Naive B cell (primary cell): ENCODE measurements around the gene SLC4A3. TPM values are rescaled to one million over a fixed set of nuclear protein-coding genes. Genes with fewer than 3 reads are reported as not detected.

Source experiments
- ATAC-seq, 2 donors: fragments of 150-1000 bp; cut with Tn5 transposase; 2 replicates each; pipeline ENCODE4 v1.10.0; 2021; ENCODE audit warnings: low read depth in 2 of 2, mild to moderate bottlenecking in 2 of 2, moderate library complexity in 2 of 2
- DNase-seq: peaks from one replicate; pipeline ENCODE4 v3.0.0; 2022
- H3K27ac Mint-ChIP-seq, 6 donors: one replicate each; pipeline ENCODE4 v1.8.0; 2020 to 2022; ENCODE audit warnings: mild to moderate bottlenecking in 6 of 6, mixed read lengths in 6 of 6, moderate library complexity in 5 of 6, inconsistent platforms in 2 of 6
- H3K27me3 Mint-ChIP-seq, 3 donors: one replicate each; pipeline ENCODE4 v1.8.0; 2021 to 2022; ENCODE audit warnings: mixed read lengths in 3 of 3, mild to moderate bottlenecking in 1 of 3
- H3K36me3 Mint-ChIP-seq, 2 donors: one replicate each; pipeline ENCODE4 v1.8.0; 2020 to 2022; ENCODE audit warnings: mixed read lengths in 2 of 2, inconsistent platforms in 1 of 2, mild to moderate bottlenecking in 1 of 2
- H3K4me1 Mint-ChIP-seq, 3 donors: one replicate each; pipeline ENCODE4 v1.8.0; 2020 to 2022; ENCODE audit warnings: mixed read lengths in 3 of 3, inconsistent platforms in 1 of 3, mild to moderate bottlenecking in 1 of 3, moderate library complexity in 1 of 3
- H3K4me3 Mint-ChIP-seq, 8 donors: one replicate each; pipeline ENCODE4 v1.8.0; 2020 to 2022; ENCODE audit warnings: mild to moderate bottlenecking in 8 of 8, mixed read lengths in 8 of 8, moderate library complexity in 8 of 8, inconsistent platforms in 2 of 8
- H3K9me3 Mint-ChIP-seq, 7 donors: one replicate each; pipeline ENCODE4 v1.8.0; 2020 to 2022; ENCODE audit warnings: mixed read lengths in 7 of 7, mild to moderate bottlenecking in 5 of 7, inconsistent platforms in 2 of 7, moderate library complexity in 1 of 7
- polyA plus RNA-seq, 6 donors: library from polyadenylated mRNA; unstranded; fragments of 300-500 nt; fragmentation: Illumina TruSeq; gene quantifications; one replicate each; pipeline ENCODE4 v1.2.3, GENCODE V29; 2021; ENCODE audit warnings: low read depth in 6 of 6

Gene SLC4A3
- polyA plus RNA-seq, 6 donors from 2014 or later = not detected

GRCh38 chr2:219618733-219619122, 8.7 kb upstream of the SLC4A3 start:
- H3K36me3 Mint-ChIP-seq = peaks cover 5 to 14% of the 10 kb centered on the region in 2 donors
- no peak overlapping the region for H3K4me3 Mint-ChIP-seq
- no peaks in the 10 kb centered on the region for H3K9me3 Mint-ChIP-seq
- H3K27me3 Mint-ChIP-seq = peaks cover 12 to 25% (median 23%) of the 10 kb centered on the region in 3 donors
- H3K4me1 Mint-ChIP-seq = peaks cover 0 to 5% (median 0%) of the 10 kb centered on the region in 3 donors
- DNase-seq = no peak
- ATAC-seq = no peak
- H3K27ac Mint-ChIP-seq = peak overlapping the region in 1 of 6 donors; percentile 45

DNA sequence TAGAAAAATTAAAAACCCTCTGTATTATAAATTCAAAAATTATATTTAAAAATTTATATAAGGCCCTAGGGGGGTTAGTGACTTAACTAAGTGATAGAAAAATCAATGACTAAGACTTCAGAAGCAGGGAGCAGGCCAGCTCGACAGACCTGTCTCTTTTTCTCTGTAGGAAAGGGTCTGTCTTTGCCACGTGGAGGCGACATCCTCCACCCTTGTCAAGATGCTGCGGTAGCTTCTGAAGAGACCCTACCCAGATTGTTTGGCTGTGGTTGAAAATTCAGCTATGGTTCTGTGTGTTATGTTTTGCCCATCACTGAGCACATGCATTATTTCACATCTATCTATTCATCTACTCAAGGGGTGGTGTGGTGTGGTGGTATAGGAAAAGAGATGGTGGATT, 8.2 kb upstream of the SLC4A3 start:
- peaks cover 5 to 14% of the 10 kb centered on the region in 2 donors for H3K36me3 Mint-ChIP-seq

DNA sequence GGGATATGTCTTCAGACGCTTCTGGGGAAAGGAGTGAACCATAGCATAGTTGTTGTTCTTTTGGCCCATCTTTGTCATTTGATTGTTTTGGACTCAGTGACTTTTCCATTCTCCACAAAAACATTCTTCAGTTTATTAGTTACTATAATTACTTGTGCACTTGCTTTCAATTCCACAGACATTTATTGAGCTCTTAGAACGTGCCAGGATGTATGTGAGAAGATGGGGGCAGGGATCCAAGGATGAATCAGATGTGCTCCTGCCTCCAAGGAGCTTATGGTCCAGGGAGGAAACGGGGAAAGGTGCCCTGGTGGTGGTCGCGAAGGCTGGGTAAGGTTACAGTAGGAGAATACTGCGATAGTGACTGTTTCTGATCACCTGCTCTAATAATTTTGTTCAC, 6.9 kb upstream of the SLC4A3 start:
- Mint-ChIP-seq H3K4me3 (no peak overlapping the region), H3K9me3 (no peaks in the 10 kb centered on the region), H3K27ac (peak overlapping the region in 1 of 6 donors; percentile 25), H3K4me1 (no peaks in the 10 kb centered on the region), H3K27me3 (peaks cover 22 to 43% (median 40%) of the 10 kb centered on the region in 3 donors), H3K36me3 (peaks cover 1 to 5% of the 10 kb centered on the region in 2 donors)
- ATAC-seq (no peak), DNase-seq (no peak)

More for the DNA sequence above, 8.2 kb upstream of the SLC4A3 start:
- ATAC-seq (no peak), DNase-seq (no peak)
- Mint-ChIP-seq H3K9me3 (no peaks in the 10 kb centered on the region), H3K4me1 (peaks cover 0 to 4% (median 0%) of the 10 kb centered on the region in 3 donors), H3K4me3 (no peak overlapping the region), H3K27me3 (peaks cover 17 to 30% (median 26%) of the 10 kb centered on the region in 3 donors), H3K27ac (no peak overlapping the region)

DNA sequence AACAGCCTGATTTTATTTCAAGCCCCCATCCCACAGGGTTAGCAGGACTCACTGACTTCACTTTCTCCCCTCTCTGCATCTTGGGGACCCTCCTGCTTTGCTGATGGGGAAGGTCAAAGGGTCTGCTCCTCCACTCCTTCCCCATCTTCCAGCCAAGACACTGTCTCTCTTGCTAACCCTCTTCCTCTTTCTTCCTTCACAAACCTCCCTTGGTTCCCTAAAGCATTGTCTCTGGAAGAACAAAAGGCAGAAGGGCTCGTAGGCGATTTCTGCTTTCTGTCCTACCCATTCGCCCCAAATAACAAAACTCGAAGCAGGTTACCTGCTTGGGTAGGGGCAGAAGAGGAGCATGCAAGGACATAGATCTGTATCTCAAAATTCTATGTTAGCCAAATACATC, 5.5 kb upstream of the SLC4A3 start:
- Mint-ChIP-seq H3K27me3 (peaks cover 30 to 54% (median 50%) of the 10 kb centered on the region in 3 donors), H3K27ac (no peak overlapping the region), H3K4me1 (peaks cover 3% of the 10 kb centered on the region in 3 donors), H3K9me3 (no peaks in the 10 kb centered on the region), H3K36me3 (peaks cover 0 to 4% of the 10 kb centered on the region in 2 donors), H3K4me3 (no peak overlapping the region)
- no peak for ATAC-seq
- no peak for DNase-seq

- Mint-ChIP-seq H3K4me1 (peaks cover 6% of the 10 kb centered on the region in 3 donors), H3K27ac (no peak overlapping the region), H3K9me3 (no peaks in the 10 kb centered on the region), H3K36me3 (no peaks in the 10 kb centered on the region), H3K27me3 (peaks cover 32 to 57% (median 54%) of the 10 kb centered on the region in 3 donors), H3K4me3 (no peak overlapping the region)
- no peak for DNase-seq
- no peak for ATAC-seq
Observed at GRCh38 chr2:219622472-219622871, 5.0 kb upstream of the SLC4A3 start.

GRCh38 chr2:219624565-219624964, 2.9 kb upstream of the SLC4A3 start:
- Mint-ChIP-seq H3K36me3 (no peaks in the 10 kb centered on the region), H3K27me3 (peaks cover 32 to 74% (median 67%) of the 10 kb centered on the region in 3 donors), H3K9me3 (no peaks in the 10 kb centered on the region), H3K4me3 (no peak overlapping the region), H3K4me1 (peaks cover 14 to 15% (median 15%) of the 10 kb centered on the region in 3 donors), H3K27ac (no peak overlapping the region)
- no peak for ATAC-seq
- DNase-seq = no peak

DNA sequence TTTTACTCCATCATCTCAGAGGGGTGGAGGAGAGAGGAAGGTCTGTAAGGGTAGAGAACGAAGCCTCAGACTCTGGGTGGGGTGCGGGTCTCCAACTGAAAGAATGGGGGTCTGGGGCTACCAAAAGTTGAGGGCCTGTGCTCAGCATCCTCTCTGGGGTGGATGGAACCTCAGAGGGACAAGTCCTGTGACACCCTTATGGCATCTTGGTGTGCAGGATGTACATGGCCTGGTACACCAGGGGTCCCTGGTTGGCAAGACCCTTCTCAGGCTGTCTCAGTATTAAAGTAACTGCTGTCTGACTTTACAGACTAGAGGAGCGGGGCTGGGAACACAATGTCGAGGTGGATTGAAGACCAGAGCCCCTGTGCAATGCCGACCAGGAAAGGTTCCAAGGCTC, 2.3 kb upstream of the SLC4A3 start:
- DNase-seq (no peak), ATAC-seq (no peak)
- H3K27ac Mint-ChIP-seq = no peak overlapping the region
- no peaks in the 10 kb centered on the region for H3K9me3 Mint-ChIP-seq
- H3K4me3 Mint-ChIP-seq = peak overlapping the region in 1 of 8 donors; percentile 21
- peaks cover 32 to 79% (median 71%) of the 10 kb centered on the region in 3 donors for H3K27me3 Mint-ChIP-seq
- H3K4me1 Mint-ChIP-seq = peaks cover 14 to 15% (median 15%) of the 10 kb centered on the region in 3 donors
- no peaks in the 10 kb centered on the region for H3K36me3 Mint-ChIP-seq

DNA sequence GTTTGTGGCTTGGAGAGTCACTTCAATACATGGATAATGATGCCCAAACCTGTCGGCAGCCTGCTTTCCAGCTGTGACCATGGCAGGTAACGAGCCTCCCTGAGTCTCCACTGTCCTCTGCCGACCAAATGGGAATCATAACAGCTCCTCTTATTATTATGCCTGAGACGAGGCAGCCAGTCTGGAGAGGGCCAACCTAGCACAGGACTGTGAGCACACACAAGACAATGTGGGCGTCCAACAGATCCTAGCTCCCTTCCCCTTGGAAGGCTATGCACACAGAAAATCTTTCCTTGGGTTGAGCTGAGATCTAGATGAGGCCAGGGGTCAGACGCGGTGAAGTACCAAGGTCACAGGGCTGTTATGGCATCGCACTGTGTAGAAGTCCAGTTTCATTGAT, 890 bp upstream of the SLC4A3 start:
- peaks cover 32 to 88% (median 80%) of the 10 kb centered on the region in 3 donors for H3K27me3 Mint-ChIP-seq
- H3K4me1 Mint-ChIP-seq = peaks cover 14 to 18% (median 15%) of the 10 kb centered on the region in 3 donors
- ATAC-seq = no peak
- H3K9me3 Mint-ChIP-seq = peaks cover 0 to 3% (median 0%) of the 10 kb centered on the region in 7 donors
- H3K27ac Mint-ChIP-seq = no peak overlapping the region
- no peaks in the 10 kb centered on the region for H3K36me3 Mint-ChIP-seq
- DNase-seq = no peak
- H3K4me3 Mint-ChIP-seq = peak overlapping the region; percentile 68 to 92 (median 85)

- H3K36me3 Mint-ChIP-seq = no peaks in the 10 kb centered on the region
- H3K4me3 Mint-ChIP-seq = peak overlapping the region in 7 of 8 donors; percentile 43 to 88 (median 70)
- peaks cover 27 to 75% (median 69%) of the 10 kb centered on the region in 3 donors for H3K27me3 Mint-ChIP-seq
Observed at GRCh38 chr2:219628235-219628985, 980 bp downstream of the SLC4A3 start.

DNA sequence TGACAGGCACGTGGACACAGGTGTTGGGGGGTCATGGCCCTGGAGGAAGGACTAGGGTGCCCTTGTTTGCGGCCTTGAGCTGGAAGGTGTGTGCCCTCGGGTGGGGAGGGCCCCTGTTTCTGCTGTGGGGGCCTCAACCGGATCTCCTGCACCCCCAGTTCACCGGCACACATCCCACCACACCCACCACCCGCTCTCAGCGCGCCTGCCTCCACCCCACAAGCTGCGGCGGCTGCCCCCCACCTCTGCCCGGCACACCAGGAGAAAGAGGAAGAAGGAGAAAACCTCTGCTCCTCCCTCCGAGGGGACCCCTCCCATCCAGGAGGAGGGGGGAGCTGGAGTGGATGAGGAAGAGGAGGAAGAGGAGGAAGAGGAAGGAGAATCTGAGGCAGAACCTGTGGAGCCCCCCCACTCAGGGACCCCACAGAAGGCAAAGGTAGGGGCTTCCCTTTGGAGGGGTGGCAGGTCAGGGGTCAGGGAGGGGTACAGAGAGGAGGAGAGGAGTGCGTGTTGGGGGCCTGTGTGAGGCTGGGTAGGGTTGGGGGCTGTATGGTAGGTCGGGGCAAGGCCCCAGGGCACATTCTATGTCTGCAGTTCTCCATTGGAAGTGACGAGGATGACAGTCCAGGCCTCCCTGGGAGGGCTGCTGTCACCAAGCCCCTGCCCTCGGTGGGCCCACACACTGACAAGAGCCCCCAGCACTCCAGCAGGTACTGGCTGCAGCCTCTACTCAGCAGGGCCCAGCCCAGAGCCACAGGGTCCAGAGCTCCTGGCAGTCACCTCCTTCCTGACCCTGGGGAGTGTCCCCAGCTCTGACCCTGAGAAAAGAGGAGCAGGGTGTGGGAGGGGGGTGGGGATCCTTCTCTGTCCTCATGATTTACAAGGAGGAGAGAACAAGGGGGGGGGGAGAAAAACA, 1.8 kb downstream of the SLC4A3 start:
- H3K27me3 Mint-ChIP-seq = peaks cover 26 to 74% (median 73%) of the 10 kb centered on the region in 3 donors
- DNase-seq (no peak), ATAC-seq (no peak)
- peaks cover 0 to 3% (median 0%) of the 10 kb centered on the region in 7 donors for H3K9me3 Mint-ChIP-seq
- H3K36me3 Mint-ChIP-seq = no peaks in the 10 kb centered on the region
- H3K27ac Mint-ChIP-seq = peak overlapping the region in 1 of 6 donors; percentile 78
- peaks cover 14 to 18% (median 15%) of the 10 kb centered on the region in 3 donors for H3K4me1 Mint-ChIP-seq
- H3K4me3 Mint-ChIP-seq = peak overlapping the region in 5 of 8 donors; percentile 24 to 88 (median 47)

More at GRCh38 chr2:219628235-219628985, 980 bp downstream of the SLC4A3 start:
- no peak for ATAC-seq
- Mint-ChIP-seq H3K9me3 (peaks cover 0 to 3% (median 0%) of the 10 kb centered on the region in 7 donors), H3K27ac (no peak overlapping the region), H3K4me1 (peaks cover 14 to 18% (median 15%) of the 10 kb centered on the region in 3 donors)
- no peak for DNase-seq

DNA sequence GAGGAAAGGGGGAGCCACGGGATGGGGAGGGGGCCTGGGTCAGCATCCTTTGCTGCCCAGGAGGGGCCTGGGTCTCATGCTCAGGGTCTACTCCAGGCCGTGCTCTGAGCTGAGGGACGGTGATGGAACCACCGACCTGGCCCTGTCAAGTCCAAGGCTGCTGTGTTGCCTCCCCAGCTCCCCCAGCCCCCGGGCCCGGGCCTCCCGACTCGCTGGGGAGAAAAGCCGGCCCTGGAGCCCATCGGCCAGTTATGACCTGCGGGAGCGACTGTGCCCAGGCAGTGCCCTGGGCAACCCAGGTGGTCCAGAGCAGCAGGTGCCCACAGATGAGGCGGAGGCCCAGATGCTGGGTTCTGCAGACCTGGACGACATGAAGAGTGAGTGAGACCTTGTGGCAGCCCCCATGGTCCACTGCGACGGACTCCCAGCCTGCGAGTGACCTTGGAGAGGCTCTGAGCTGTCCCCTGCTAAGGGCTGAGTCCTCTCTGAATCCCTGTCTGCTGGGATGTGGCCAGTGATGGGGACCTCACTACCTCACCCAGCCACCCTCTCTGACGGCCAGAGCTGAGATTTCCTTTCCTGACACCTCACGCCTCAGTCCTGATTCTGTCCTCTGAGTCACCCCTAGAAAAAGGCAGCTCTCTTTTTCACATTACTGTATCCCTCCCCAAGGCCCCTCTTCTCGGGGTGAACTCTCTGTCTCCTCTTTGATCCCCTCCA, 2.7 kb downstream of the SLC4A3 start:
- Mint-ChIP-seq H3K27ac (no peak overlapping the region), H3K4me3 (peak overlapping the region in 1 of 8 donors; percentile 72), H3K36me3 (no peaks in the 10 kb centered on the region), H3K27me3 (peaks cover 24 to 69% (median 68%) of the 10 kb centered on the region in 3 donors), H3K9me3 (peaks cover 0 to 3% (median 0%) of the 10 kb centered on the region in 7 donors), H3K4me1 (peaks cover 14 to 18% (median 15%) of the 10 kb centered on the region in 3 donors)
- no peak for DNase-seq
- ATAC-seq = no peak

DNA sequence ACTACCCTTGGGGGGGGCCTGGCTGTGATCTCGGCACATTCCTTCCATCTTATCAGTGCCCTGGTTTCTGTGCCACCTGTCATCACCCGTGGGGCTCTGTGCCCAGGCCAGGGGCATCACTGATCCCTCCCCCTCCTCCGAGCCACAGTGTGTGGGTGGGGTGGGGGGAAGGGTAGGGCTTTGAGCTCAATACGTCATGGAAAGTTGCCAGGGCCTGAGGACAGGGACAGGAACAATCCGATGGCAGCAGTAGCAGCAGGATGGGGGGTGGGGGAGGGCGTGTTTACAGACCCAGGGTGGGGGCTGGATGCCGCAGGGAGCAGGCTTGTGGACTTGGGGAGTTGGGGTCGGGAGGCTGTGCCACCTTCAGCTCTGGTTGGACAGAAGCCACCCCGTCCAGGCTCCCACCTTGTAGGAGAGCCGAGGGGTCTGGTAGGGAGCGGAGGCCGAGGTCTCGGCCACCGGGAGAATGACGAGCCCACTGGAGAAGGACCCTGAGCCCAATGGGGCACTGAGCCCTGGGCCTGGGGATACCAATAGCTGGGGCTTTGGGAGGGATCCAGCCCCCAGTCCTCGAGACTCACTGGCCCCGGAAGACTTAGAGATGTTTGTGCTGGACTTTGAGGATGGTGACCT, 3.5 kb downstream of the SLC4A3 start:
- no peak for ATAC-seq
- Mint-ChIP-seq H3K4me1 (peaks cover 14 to 18% (median 15%) of the 10 kb centered on the region in 3 donors), H3K4me3 (peak overlapping the region in 1 of 8 donors; percentile 72), H3K36me3 (no peaks in the 10 kb centered on the region), H3K27me3 (peaks cover 19 to 69% (median 66%) of the 10 kb centered on the region in 3 donors), H3K27ac (no peak overlapping the region), H3K9me3 (peaks cover 0 to 3% (median 0%) of the 10 kb centered on the region in 7 donors)
- DNase-seq = no peak
